Tibial nerve (tissue), 4 donors: ENCODE data around the gene TMEM222.
A peak's percentile ranks its signal among the peaks of the same experiment; 100 is the strongest.

Experiments used
- CTCF ChIP-seq, 5 experiments: fragments of 200-600 bp in 3 of 5; fragments of 450-650 bp in 2 of 5; sonication (generic) in 3 of 5; IDR thresholded peaks; one replicate each; pipeline ENCODE4 v1.5.1; 2016 to 2019; ENCODE audit warnings: antibody characterized with exemption in 5 of 5, mild to moderate bottlenecking in 3 of 5, moderate library complexity in 2 of 5
- EP300 ChIP-seq, 2 donors: sonication (generic); formaldehyde crosslinking; IDR thresholded peaks; one replicate each; pipeline ENCODE4 v1.6.1; 2017; ENCODE audit warnings: antibody characterized with exemption in 2 of 2, mild to moderate bottlenecking in 1 of 2
- POLR2A ChIP-seq, 2 donors: fragments of 450-650 bp; IDR thresholded peaks; one replicate each; pipeline ENCODE4 v1.6.1; 2017; ENCODE audit warnings: antibody characterized with exemption in 2 of 2, mild to moderate bottlenecking in 2 of 2, moderate library complexity in 2 of 2

- no peak for TF ChIP-seq POLR2A (IDR thresholded peaks at IDR 0.05)
- TF ChIP-seq CTCF (IDR thresholded peaks at IDR 0.05), result peak; percentile 61 to 86 (median 70)
- no peak for TF ChIP-seq EP300 (IDR thresholded peaks at IDR 0.05)
Observed at GRCh38 chr1:27284425-27285273, 37.3 kb upstream of the TMEM222 start.
